Keratinocyte (primary cell): ENCODE data around the gene SUOX. TPM values are rescaled to one million over a fixed set of nuclear protein-coding genes. Genes with fewer than 3 reads are reported as not detected.

Source experiments
- DNase-seq: peaks from one replicate; pipeline ENCODE4 v3.0.0-alpha.2; 2011; ENCODE audit warnings: low read depth, missing footprints, low spot score
- FAIRE-seq: peaks from 2 replicates; lab custom pipeline; 2011; peaks lifted over from hg19 to GRCh38; lab: Jason Lieb, UNC
- H2AFZ ChIP-seq: 2 replicates; pipeline ENCODE4 v1.6.0; 2012; ENCODE audit warnings: low read length, control low read depth, inconsistent platforms; ENCODE audit not compliant: control insufficient read depth
- H3K27ac ChIP-seq: 2 replicates; pipeline ENCODE4 v1.5.1; 2011; ENCODE audit warnings: low read length; ENCODE audit not compliant: control insufficient read depth, insufficient read depth
- H3K27me3 ChIP-seq: 3 replicates; pipeline ENCODE4 v1.6.0; 2011; ENCODE audit warnings: low read length; ENCODE audit not compliant: control insufficient read depth, insufficient read depth; ENCODE audit errors: extremely low read depth
- H3K36me3 ChIP-seq, 2 experiments: 2 replicates in 1 of 2; 3 replicates in 1 of 2; pipeline ENCODE4 v1.5.1; 2011; ENCODE audit warnings: low read length in 2 of 2, mild to moderate bottlenecking in 1 of 2; ENCODE audit not compliant: control insufficient read depth in 2 of 2, insufficient read depth in 2 of 2; ENCODE audit errors: extremely low read depth in 1 of 2
- H3K4me1 ChIP-seq: 3 replicates; pipeline ENCODE4 v1.5.1; 2011; ENCODE audit warnings: low read length; ENCODE audit not compliant: control insufficient read depth, insufficient read depth; ENCODE audit errors: extremely low read depth
- H3K4me2 ChIP-seq: 3 replicates; pipeline ENCODE4 v1.6.0; 2011; ENCODE audit warnings: low read depth, low read length; ENCODE audit not compliant: control insufficient read depth, insufficient read depth; ENCODE audit errors: extremely low read depth
- H3K4me3 ChIP-seq, 3 experiments: fragments of 200-600 bp in 1 of 3; sonication (generic) in 1 of 3; 2 replicates in 2 of 3; 3 replicates in 1 of 3; pipeline ENCODE4 v1.5.1; 2011 to 2016; ENCODE audit warnings: low read length in 3 of 3, mild to moderate bottlenecking in 3 of 3, control low read depth in 2 of 3, inconsistent platforms in 1 of 3, low read depth in 1 of 3, mixed read lengths in 1 of 3, mixed run types in 1 of 3, moderate library complexity in 1 of 3; ENCODE audit not compliant: control insufficient read depth in 2 of 3, insufficient read depth in 2 of 3; ENCODE audit errors: extremely low read depth in 1 of 3
- H3K79me2 ChIP-seq: 2 replicates; pipeline ENCODE4 v1.6.0; 2012; ENCODE audit warnings: low read length; ENCODE audit not compliant: control insufficient read depth, insufficient read depth
- H3K9ac ChIP-seq: 3 replicates; pipeline ENCODE4 v1.6.0; 2011; ENCODE audit warnings: low read length; ENCODE audit not compliant: control insufficient read depth, insufficient read depth; ENCODE audit errors: extremely low read depth
- H3K9me1 ChIP-seq: 3 replicates; pipeline ENCODE4 v1.6.0; 2011; ENCODE audit warnings: low read length; ENCODE audit not compliant: control insufficient read depth, insufficient read depth; ENCODE audit errors: extremely low read depth
- H3K9me3 ChIP-seq: 2 replicates; pipeline ENCODE4 v1.5.1; 2012; ENCODE audit warnings: low read depth, low read length; ENCODE audit not compliant: control insufficient read depth
- H4K20me1 ChIP-seq: 3 replicates; pipeline ENCODE4 v1.6.0; 2011; ENCODE audit warnings: low read length; ENCODE audit not compliant: control insufficient read depth, insufficient read depth; ENCODE audit errors: extremely low read depth
- EZH2 ChIP-seq: IDR thresholded peaks from one replicate; pipeline ENCODE4 v1.6.1; 2012; ENCODE audit warnings: inconsistent platforms, mild to moderate bottlenecking, low read length, moderate library complexity
- dilution Hi-C: fragments of 300-500 bp; cut with MboI; formaldehyde crosslinking; loops from one replicate; pipeline ENCODE4 v1.7.0; 2020; ENCODE audit warnings: low sequenced_read_pairs; ENCODE audit not compliant: extremely low pct_ligation_motif_present
- polyA plus RNA-seq, 5 experiments: library from polyadenylated mRNA; depleted of rRNA in 3 of 5; stranded (reverse) in 3 of 5; stranded (forward) in 1 of 5; unstranded in 1 of 5; fragments of >200 nt; gene quantifications; 1 replicate in 1 of 5; 2 replicates in 3 of 5; 3 replicates in 1 of 5; pipeline versions ENCODE4 v1.2.1 to v1.2.3, GENCODE V29; 2011 to 2012; ENCODE audit warnings: missing spikeins in 2 of 5, low read depth in 1 of 5, low replicate concordance in 1 of 5
- TF ChIP-seq, protein P1 (sequence below), 3 experiments: IDR thresholded peaks in 1 of 3; conservative IDR thresholded peaks in 1 of 3; optimal IDR thresholded peaks in 1 of 3; 2 replicates in 2 of 3; 3 replicates in 1 of 3; pipeline versions ENCODE3 to v1.5.1; 2011; ENCODE audit warnings: low read length in 3 of 3, mild to moderate bottlenecking in 3 of 3, moderate library complexity in 2 of 3, control low read depth in 1 of 3, inconsistent platforms in 1 of 3; ENCODE audit not compliant: insufficient read depth in 2 of 3; ENCODE audit errors: extremely low read depth in 1 of 3

SUOX gene
- polyA plus RNA-seq, 1 donor (not counting 4 experiments of a cell fraction or from before 2014, with no cell fraction given), result 9.0 TPM

GRCh38 chr12:55969356-55969755 is 27.7 kb upstream of the SUOX start:
- no peak overlapping the region for H3K4me3 ChIP-seq
- DNase-seq (no peak), FAIRE-seq (no peak)
- H3K79me2 ChIP-seq, result peaks cover 15% of the 10 kb centered on the region
- dilution Hi-C loops, result no loop called here
- no peak overlapping the region for H3K27ac ChIP-seq
- no peaks in the 10 kb centered on the region for H3K27me3 ChIP-seq
- no peak overlapping the region for H3K9ac ChIP-seq
- no peaks in the 10 kb centered on the region for H4K20me1 ChIP-seq
- H2AFZ ChIP-seq, result no peak overlapping the region
- peaks cover 0 to 22% of the 10 kb centered on the region in 2 experiments for H3K36me3 ChIP-seq
- TF ChIP-seq, protein P1, sequence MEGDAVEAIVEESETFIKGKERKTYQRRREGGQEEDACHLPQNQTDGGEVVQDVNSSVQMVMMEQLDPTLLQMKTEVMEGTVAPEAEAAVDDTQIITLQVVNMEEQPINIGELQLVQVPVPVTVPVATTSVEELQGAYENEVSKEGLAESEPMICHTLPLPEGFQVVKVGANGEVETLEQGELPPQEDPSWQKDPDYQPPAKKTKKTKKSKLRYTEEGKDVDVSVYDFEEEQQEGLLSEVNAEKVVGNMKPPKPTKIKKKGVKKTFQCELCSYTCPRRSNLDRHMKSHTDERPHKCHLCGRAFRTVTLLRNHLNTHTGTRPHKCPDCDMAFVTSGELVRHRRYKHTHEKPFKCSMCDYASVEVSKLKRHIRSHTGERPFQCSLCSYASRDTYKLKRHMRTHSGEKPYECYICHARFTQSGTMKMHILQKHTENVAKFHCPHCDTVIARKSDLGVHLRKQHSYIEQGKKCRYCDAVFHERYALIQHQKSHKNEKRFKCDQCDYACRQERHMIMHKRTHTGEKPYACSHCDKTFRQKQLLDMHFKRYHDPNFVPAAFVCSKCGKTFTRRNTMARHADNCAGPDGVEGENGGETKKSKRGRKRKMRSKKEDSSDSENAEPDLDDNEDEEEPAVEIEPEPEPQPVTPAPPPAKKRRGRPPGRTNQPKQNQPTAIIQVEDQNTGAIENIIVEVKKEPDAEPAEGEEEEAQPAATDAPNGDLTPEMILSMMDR (optimal IDR thresholded peaks at IDR 0.05 in 1 of 3, IDR thresholded peaks at IDR 0.05 in 1 of 3, conservative IDR thresholded peaks at IDR 0.05 in 1 of 3; ENCODE audit: extremely low read depth in 1 of 3, insufficient read depth in 2 of 3, low read length in 3 of 3), result no peak
- no peak for TF ChIP-seq EZH2
- H3K4me2 ChIP-seq, result no peak overlapping the region
- H3K9me3 ChIP-seq, result no peaks in the 10 kb centered on the region
- no peaks in the 10 kb centered on the region for H3K9me1 ChIP-seq
- peaks cover 25% of the 10 kb centered on the region for H3K4me1 ChIP-seq

DNA sequence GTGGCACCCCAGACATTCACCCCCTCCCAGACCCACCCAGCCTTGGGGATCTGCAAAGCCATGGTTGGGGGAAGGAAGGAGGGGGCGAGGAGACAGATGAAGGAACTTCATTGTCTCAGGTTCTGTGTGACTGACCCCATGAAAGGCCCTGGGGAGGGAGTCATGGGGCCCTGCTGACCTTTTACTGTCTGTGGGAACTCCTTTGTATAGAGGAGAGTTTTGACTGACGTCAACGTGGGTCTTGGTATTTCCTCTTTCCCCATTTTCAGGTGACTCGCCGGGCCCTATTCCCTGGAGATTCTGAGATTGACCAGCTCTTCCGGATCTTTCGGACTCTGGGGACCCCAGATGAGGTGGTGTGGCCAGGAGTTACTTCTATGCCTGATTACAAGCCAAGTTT is 26.3 kb upstream of the SUOX start:
- Histone ChIP-seq H3K4me3 (no peak overlapping the region), H3K9me1 (no peaks in the 10 kb centered on the region), H3K27ac (no peak overlapping the region), H2AFZ (no peak overlapping the region), H3K4me1 (peaks cover 34% of the 10 kb centered on the region), H3K36me3 (peaks cover 0 to 22% of the 10 kb centered on the region in 2 experiments), H3K79me2 (peaks cover 28% of the 10 kb centered on the region), H3K9me3 (no peaks in the 10 kb centered on the region), H3K27me3 (no peaks in the 10 kb centered on the region), H3K9ac (no peak overlapping the region), H3K4me2 (no peak overlapping the region), H4K20me1 (no peaks in the 10 kb centered on the region)
- FAIRE-seq (no peak), DNase-seq (no peak)
- dilution Hi-C loops, result no loop called here
- TF ChIP-seq EZH2, result no peak
- TF ChIP-seq, protein P1 (optimal IDR thresholded peaks at IDR 0.05 in 1 of 3, IDR thresholded peaks at IDR 0.05 in 1 of 3, conservative IDR thresholded peaks at IDR 0.05 in 1 of 3; ENCODE audit: extremely low read depth in 1 of 3, insufficient read depth in 2 of 3, low read length in 3 of 3), result no peak
